IPS DF 19.7 (cell line): ENCODE measurements around the gene GFY.

ENCODE experiments used
- DNase-seq: peaks from one replicate; pipeline ENCODE4 v3.0.0-alpha.2; 2013; ENCODE audit warnings: low read depth, low spot score

The GFY gene, protein sequence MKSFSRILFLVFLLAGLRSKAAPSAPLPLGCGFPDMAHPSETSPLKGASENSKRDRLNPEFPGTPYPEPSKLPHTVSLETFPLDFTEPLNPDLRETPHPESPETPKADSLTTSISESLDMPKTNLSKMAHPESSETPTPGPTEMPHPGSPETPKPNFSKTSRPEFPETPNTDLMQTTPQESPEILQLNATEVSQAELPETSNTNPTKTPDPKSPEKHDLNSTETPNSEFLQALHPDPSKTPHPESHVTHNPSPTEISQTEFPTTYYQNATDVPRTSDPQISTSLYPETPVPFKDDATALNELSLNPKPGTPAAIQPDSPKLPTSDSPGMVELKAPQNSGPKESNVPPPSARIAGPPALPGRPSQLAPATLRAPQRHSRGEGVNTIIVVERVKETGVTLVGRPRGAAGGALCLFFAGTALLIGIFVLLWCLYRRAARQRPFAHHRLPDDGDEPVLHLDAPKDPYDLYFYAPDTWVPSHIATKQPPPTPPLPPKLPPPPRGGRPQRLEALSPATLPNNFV

DNA sequence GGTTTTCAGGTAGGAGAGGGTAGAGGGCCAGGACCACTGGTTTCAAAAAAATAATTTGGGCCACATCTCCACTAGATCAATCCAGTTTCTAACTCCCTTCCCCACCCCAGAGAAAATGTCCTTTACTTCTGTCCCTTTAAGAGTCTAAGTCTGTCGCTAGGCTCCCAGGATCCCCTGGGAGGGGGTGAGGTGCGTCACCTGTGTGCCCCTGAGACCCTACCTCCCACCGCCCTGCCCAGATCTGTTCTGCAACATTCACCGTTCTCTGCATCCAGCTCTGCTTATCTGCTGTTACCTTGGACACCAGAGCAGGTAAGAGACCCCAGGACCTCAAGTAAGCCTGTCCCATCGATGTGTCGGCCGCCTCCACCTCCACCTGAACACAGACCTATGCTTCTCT lies at the start of gene GFY:
TSS of gene GFY (plus strand) at position 211 of the 400 bp plus-strand sequence. CDS start 1,043 bp downstream, outside the sequence.
- no peak for DNase-seq

- no peak for DNase-seq
Observed at GRCh38 chr19:49378512-49378911, 46.7 kb upstream of the GFY start.

GRCh38 chr19:49380391-49380790 lies 44.8 kb upstream of the GFY start:
- DNase-seq: no peak

GRCh38 chr19:49382639-49383038 lies 42.5 kb upstream of the GFY start:
- DNase-seq: no peak

DNA sequence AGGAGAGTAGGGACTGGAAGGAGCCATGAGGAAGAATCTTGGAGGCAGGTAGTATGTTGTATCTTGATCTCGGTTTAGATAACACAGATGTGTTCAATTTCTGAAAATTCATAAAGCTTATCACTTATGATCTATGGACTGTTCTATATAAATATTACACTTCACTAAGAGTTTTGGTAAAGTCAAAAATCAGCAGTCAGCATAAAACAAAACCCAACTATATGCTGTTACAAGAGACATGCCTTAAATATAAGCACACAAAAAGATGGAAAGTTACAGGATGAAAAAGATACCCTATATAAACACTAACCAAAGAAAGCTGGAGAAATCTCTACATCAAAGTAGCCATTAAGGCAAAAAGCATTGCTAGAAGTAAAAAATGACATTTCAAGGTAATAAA lies 41.6 kb upstream of the GFY start:
- DNase-seq: no peak

GRCh38 chr19:49387936-49388372 lies 37.2 kb upstream of the GFY start, which contains the start of gene KASH5:
KASH5 (plus strand) TSS chr19:49388249; CDS start chr19:49390884, 2,635 bp downstream.
- DNase-seq: no peak

- DNase-seq: no peak
Observed at GRCh38 chr19:49389406-49389805, 35.8 kb upstream of the GFY start.

- DNase-seq: no peak
Observed at GRCh38 chr19:49390131-49390928, 34.9 kb upstream of the GFY start.

- DNase-seq: no peak
Observed at GRCh38 chr19:49390929-49391359, 34.2 kb upstream of the GFY start.

GRCh38 chr19:49391581-49392399 lies 33.4 kb upstream of the GFY start:
- DNase-seq: no peak

- DNase-seq: no peak
Observed at GRCh38 chr19:49393881-49394280, 31.3 kb upstream of the GFY start.

- DNase-seq: no peak
Observed at GRCh38 chr19:49395581-49396407, 29.4 kb upstream of the GFY start.

DNA sequence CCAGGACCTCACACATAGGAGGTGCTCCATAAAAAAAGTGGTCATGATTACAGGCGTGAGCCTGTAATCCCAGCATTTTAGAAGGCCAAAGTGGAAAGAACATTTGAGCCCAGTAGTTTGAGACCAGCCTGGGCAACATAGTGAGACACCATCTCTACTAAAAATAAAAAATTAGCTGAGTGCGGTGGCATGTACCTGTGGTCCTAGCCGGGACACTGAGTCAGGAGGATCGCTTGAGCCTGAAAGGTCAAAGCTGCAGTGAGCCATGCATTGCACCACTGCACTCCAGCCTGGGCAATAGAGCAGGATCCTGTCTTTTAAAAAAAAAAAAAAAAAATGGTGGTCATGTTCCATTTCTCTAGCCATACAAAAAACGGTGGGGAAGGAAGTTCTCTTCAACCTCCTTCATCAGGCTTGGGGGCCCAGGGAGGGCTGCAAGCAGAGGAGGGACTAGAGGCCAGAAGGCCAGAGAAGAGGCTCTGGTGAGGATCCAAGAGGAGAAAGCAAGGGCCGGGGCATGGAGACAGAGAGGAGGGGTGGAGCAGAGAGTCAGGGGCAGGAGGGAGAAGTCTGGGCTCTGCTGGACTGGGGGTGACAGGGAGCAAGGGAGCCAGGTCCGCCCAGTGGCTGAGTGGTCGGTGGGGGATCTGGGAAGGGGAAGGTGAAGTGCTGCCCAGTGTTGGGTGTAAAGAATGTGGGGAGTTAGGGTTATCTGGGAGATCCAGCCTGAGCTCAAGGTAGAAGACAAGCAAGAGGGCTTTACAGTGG lies 28.3 kb upstream of the GFY start:
- DNase-seq: no peak

DNA sequence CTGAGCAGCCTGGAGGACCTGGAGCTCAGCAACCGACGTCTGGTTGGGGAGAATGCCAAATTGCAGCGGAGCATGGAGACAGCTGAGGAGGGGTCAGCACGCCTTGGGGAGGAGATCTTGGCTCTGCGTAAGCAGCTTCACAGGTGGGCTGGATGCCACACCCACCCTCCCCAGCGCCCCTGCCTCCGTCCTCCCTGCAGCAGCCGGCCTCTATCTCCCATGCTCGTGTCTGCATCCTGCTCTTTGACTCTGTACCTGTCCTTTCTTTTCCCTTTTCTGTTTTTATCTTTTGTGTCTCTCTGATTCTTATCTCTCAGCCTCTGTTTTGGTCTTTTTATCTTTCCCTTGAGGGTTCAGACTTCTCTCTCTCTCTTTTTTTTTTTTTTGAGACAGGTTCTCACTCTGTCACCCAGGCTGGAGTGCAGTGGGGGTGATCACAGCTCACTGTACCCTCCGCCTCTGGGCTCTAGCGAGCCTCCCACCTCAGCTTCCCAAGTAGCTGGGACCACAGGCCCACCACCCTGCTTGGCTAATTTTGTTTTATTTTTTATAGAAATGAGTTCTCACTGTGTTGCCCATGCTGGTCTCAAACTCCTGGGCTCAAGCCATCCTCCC lies 27.1 kb upstream of the GFY start:
- no peak for DNase-seq

- no peak for DNase-seq
Observed at GRCh38 chr19:49398931-49399330, 26.3 kb upstream of the GFY start.

DNA sequence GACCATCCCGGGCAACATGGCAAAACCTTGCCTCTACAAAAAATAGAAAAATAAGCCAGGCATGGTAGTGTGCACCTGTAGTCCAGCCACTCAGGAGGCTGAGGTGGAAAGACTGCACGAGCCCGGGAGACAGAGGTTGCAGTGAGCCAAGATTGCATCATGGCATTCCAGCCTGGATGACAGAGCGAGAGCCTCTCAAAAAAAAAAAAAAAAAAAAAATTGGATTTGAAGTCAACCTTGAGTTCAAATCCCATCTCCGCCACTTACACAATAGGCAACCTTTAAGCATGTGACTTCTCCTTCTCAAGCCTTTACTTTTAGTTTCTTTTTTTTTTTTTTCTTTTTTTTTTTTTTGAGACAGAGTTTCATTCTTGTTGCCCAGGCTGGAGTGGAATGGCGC lies 25.2 kb upstream of the GFY start:
- DNase-seq: no peak

DNA sequence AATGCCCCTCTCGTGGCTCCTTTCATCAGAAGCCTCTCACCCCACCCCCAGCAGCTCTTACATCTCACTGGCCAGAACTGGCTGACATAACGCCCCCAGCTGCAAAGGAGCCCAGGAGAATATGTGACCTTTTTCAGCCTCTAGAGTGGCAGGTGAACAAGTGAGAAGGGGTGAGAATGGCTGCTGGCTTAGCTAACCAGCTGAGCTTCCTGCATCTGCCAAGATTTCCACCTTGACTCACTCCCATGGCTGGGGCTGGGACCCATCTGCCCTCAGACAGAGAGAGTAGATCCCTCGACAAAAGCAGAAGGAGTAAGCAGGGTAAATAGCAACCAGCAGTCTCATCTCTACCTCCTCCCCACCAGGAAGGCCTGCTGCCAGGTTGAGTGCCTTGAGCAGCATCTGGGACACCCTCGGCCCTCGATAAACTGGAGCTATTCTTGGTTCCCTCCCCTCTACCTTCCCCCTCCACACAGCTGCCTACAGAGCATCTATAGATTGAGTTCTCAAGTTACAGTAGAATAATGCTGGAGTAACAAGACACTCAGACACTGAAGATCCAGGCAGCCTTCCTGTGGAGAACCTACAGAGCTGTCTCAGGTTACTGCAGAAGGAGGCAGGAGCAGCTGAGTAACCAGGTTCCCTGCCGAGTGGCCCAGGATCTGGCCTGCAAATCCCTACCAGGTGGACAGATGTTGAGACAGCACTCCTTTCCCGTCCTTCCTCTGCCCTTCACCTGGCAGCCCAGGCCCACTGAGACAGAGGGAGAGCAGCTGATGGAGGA lies 21.6 kb upstream of the GFY start:
- peak; percentile 99 for DNase-seq

GRCh38 chr19:49407079-49407478 lies 18.1 kb upstream of the GFY start:
- DNase-seq: no peak
